Measurements from ENCODE around the gene GNB1.

Gene GNB1

GRCh38 chr1:1794999-1795398, 95.9 kb downstream of the GNB1 start:
- no peak for DNase-seq (ENCODE audit: low spot score)
- TF ChIP-seq CTCF (IDR thresholded peaks at IDR 0.05; ENCODE audit: borderline replicate concordance, control extremely low read depth, extremely low read depth, insufficient read depth, missing control alignments): no peak
- in situ Hi-C loops (cut with MboI; ENCODE audit: low sequenced_read_pairs, unreplicated experiment): no loop called here

DNA sequence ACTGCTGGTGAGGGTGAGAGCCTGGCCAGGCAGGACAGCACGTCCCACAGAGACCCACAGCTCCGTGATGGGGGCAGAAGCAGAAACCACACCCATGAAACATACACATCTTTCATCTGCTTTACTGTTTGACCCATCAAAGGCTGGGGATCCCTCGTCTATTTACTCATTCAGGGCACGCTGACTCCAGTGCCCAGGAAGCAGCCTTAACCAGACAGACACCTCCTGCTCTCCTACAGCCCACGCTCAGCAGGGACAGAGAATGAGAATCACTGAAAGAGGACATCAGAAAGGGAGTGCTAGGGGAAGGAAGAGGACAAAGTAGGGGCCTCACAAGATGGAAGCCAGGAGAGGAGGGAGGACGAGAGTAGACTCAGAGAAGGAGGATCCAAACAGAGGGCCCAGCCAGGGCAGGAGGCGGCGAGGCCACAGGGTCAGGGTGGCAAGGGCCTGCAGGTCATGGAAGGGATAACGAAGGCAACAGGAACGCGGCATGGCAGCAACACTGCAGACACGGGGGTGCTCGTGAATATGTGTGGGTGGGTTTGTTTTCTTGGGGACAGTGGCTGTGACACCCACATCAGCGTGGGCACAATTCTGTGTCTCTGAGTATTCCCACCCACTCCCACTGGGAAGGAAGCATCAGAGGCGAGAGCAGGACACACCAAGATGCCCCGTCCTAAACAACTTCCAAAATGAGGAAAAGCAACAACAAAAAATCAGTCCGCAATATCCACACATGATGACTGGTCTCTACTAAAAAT, 97.2 kb downstream of the GNB1 start:
- in situ Hi-C loops (cut with MboI; ENCODE audit: low sequenced_read_pairs, unreplicated experiment): no loop called here
- DNase-seq (ENCODE audit: low spot score): no peak
- TF ChIP-seq CTCF (IDR thresholded peaks at IDR 0.05; ENCODE audit: borderline replicate concordance, control extremely low read depth, extremely low read depth, insufficient read depth, missing control alignments): no peak

- in situ Hi-C loops (cut with MboI; ENCODE audit: low sequenced_read_pairs, unreplicated experiment): loop anchor here (10.0 kb wide), 1 partner anchor 116 kb away; no protein-coding TSS in a partner anchor
- peak; percentile 33 for TF ChIP-seq CTCF (IDR thresholded peaks at IDR 0.05; ENCODE audit: borderline replicate concordance, control extremely low read depth, extremely low read depth, insufficient read depth, missing control alignments)
- no peak for DNase-seq (ENCODE audit: low spot score)
Observed at GRCh38 chr1:1788646-1789431, 102.0 kb downstream of the GNB1 start.

GRCh38 chr1:1788136-1788535, 102.8 kb downstream of the GNB1 start:
- in situ Hi-C loops (cut with MboI; ENCODE audit: low sequenced_read_pairs, unreplicated experiment): loop anchor here (10.0 kb wide), 1 partner anchor 117 kb away; no protein-coding TSS in a partner anchor
- no peak for DNase-seq (ENCODE audit: low spot score)
- no peak for TF ChIP-seq CTCF (IDR thresholded peaks at IDR 0.05; ENCODE audit: borderline replicate concordance, control extremely low read depth, extremely low read depth, insufficient read depth, missing control alignments)

DNA sequence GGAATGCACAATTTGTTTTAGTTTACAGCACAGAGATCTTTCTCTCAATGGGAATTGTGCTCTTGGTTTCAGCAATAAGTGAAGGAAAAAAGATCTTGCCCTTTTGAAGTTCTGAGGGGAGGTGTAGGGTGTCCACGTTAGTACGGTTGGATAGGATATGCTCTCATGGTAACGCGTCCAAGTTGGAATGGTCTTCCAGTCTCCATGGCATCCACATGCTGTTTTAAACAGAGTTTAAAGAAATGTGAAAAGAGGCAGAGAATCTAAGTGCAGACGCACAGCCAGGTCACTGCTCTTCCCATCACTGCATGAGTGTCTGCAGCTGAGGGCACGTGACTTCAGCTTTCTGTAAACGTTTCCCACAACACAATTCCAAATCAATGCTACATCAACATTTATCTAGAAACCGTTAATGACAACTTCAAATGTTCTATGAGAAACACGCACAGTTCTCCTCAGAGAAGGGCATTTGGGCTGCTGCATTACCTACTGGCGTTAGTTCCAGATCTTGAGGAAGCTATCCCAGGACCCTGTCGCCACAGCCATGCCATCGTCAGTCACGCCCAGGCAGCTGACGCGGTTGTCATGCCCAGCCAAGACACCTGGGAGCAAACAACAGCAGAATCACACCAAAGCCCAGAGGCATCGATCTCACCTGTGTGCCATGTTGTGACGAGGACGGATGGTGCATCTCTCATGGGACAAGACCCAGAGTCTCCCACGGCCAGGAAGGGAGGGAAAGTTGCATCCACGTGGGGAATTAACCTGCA, 103.9 kb downstream of the GNB1 start:
- in situ Hi-C loops (cut with MboI; ENCODE audit: low sequenced_read_pairs, unreplicated experiment): loop anchor here (10.0 kb wide), 1 partner anchor 118 kb away; no protein-coding TSS in a partner anchor
- no peak for DNase-seq (ENCODE audit: low spot score)
- TF ChIP-seq CTCF (IDR thresholded peaks at IDR 0.05; ENCODE audit: borderline replicate concordance, control extremely low read depth, extremely low read depth, insufficient read depth, missing control alignments): no peak

DNA sequence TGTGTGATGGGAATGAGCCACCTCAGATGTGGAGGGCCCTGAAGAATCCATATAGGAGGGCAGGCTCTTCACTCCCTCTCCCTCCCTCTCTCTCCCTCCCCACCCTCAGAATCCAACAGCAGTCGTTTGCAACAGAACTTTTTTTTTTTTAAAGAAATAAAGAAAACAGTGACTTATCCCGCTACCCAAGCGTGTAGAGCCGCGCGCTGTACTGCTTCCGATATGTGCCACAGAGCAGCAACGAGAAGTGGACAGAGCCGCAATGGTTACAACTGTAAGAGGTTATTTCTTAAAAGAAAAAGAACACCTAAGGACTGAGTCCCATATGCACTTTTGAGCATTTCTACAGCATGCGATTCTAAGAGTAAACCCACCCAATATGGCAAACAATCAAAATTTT, 105.2 kb downstream of the GNB1 start:
- in situ Hi-C loops (cut with MboI; ENCODE audit: low sequenced_read_pairs, unreplicated experiment): loop anchor here (10.0 kb wide), 1 partner anchor 119 kb away; no protein-coding TSS in a partner anchor
- no peak for DNase-seq (ENCODE audit: low spot score)
- no peak for TF ChIP-seq CTCF (IDR thresholded peaks at IDR 0.05; ENCODE audit: borderline replicate concordance, control extremely low read depth, extremely low read depth, insufficient read depth, missing control alignments)
